Central memory CD8-positive, alpha-beta T cell (primary cell): ENCODE measurements around the gene MRPL20.
A peak's percentile ranks its signal among the peaks of the same experiment; 100 is the strongest.
"Not testable (repeated sequence)": the region's sequence is repeated elsewhere in the genome, so short reads cannot be mapped to it uniquely, and the experiment has no call there.

ENCODE experiments used
- ATAC-seq: fragments of 150-1000 bp; cut with Tn5 transposase; replicated peaks from 2 replicates; pipeline ENCODE4 v1.10.0; 2022; ENCODE audit warnings: mild to moderate bottlenecking, moderate FRiP score, moderate number of reproducible peaks; ENCODE audit not compliant: poor library complexity, severe bottlenecking; ENCODE audit errors: extremely low read depth
- DNase-seq, 2 donors: peaks; one replicate each; pipeline ENCODE4 v3.0.0; 2021; ENCODE audit warnings: low spot score in 2 of 2
- H3K27ac Mint-ChIP-seq: one replicate; pipeline ENCODE4 v1.8.0; 2022; ENCODE audit warnings: low read depth, mild to moderate bottlenecking, moderate library complexity, mixed read lengths
- H3K27me3 Mint-ChIP-seq: one replicate; pipeline ENCODE4 v1.8.0; 2022; ENCODE audit warnings: mixed read lengths
- H3K36me3 Mint-ChIP-seq: one replicate; pipeline ENCODE4 v1.8.0; 2022; ENCODE audit warnings: mild to moderate bottlenecking, moderate library complexity, mixed read lengths; ENCODE audit not compliant: insufficient read depth
- H3K4me1 Mint-ChIP-seq: one replicate; pipeline ENCODE4 v1.8.0; 2022; ENCODE audit warnings: mixed read lengths
- H3K4me3 Mint-ChIP-seq: one replicate; pipeline ENCODE4 v1.8.0; 2022; ENCODE audit warnings: mild to moderate bottlenecking, moderate library complexity, mixed read lengths
- H3K9me3 Mint-ChIP-seq: one replicate; pipeline ENCODE4 v1.8.0; 2022; ENCODE audit warnings: mixed read lengths

The MRPL20 gene

DNA sequence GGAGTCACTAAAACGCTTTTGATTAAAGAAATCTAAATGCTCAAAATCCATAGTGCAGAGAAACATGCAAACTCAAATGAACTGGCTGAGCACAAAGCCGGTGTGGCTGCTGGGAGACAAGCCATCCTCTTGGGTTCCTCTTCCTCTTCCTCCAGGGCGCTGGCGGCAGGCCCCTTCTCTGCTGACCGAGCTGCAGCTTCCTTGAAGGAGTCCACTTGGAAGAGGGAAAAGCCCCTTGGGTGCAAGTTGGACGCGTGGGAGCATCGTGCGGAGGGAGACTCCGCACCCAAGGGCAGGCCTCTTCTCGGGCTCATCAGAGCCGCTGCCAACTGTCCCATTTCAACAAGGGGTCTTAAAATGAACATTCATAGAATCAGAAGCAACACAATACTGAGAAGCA is 15.9 kb downstream of the MRPL20 start:
- peaks cover 11% of the 10 kb centered on the region for H3K4me1 Mint-ChIP-seq

DNA sequence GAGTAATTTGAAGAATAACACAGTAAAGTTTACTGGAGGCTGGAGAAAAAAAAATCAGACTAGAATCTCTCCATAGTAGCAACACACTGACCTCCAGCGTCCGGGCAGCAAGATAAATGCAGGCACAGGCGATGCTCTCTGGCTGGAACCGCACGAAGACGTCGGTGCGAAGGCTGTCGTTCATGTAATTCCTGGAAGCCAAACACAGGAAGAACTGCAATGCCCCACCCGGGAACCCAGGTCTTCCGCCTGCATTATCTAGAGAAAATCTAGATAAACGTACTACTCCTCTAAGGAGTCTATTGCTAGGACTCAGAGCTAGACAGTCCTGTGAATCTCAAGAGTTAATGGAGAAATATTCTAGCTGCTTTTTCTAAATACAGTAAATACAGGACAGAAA is 16.4 kb downstream of the MRPL20 start:
- no peak overlapping the region for H3K27ac Mint-ChIP-seq
- peaks cover 10% of the 10 kb centered on the region for H3K4me1 Mint-ChIP-seq
- no peaks in the 10 kb centered on the region for H3K27me3 Mint-ChIP-seq
- H3K9me3 Mint-ChIP-seq: no peaks in the 10 kb centered on the region
- H3K36me3 Mint-ChIP-seq: peaks cover 90% of the 10 kb centered on the region
- ATAC-seq (no peak), DNase-seq (no peak)
- no peak overlapping the region for H3K4me3 Mint-ChIP-seq

More for the DNA sequence above, 15.9 kb downstream of the MRPL20 start:
- no peaks in the 10 kb centered on the region for H3K9me3 Mint-ChIP-seq
- no peak for ATAC-seq
- no peak for DNase-seq
- H3K27me3 Mint-ChIP-seq: no peaks in the 10 kb centered on the region
- H3K36me3 Mint-ChIP-seq: peaks cover 89% of the 10 kb centered on the region
- no peak overlapping the region for H3K4me3 Mint-ChIP-seq
- H3K27ac Mint-ChIP-seq: no peak overlapping the region

DNA sequence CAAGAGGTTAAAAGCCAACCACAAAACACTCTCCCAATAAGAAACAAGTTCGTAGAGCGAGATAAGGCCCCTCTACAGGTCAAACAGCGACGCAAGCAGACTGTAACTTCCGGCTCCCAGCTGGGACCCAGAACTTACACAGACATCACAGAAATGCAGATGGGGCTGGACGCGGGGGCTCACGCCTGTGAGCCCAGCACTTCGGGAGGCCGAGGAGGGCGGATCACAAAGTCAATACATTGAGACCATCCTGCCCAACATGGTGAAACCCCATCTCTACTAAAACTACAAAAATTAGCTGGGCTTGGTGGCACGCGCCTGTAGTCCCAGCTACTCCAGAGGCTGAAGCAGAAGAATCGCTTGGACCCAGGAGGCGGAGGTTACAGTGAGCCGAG is 19.0 kb downstream of the MRPL20 start:
- H3K27ac Mint-ChIP-seq: no peak overlapping the region
- peaks cover 67% of the 10 kb centered on the region for H3K36me3 Mint-ChIP-seq
- H3K4me1 Mint-ChIP-seq: no peaks in the 10 kb centered on the region
- no peaks in the 10 kb centered on the region for H3K27me3 Mint-ChIP-seq
- DNase-seq (no peak), ATAC-seq (no peak)
- H3K4me3 Mint-ChIP-seq: no peak overlapping the region
- no peaks in the 10 kb centered on the region for H3K9me3 Mint-ChIP-seq

DNA sequence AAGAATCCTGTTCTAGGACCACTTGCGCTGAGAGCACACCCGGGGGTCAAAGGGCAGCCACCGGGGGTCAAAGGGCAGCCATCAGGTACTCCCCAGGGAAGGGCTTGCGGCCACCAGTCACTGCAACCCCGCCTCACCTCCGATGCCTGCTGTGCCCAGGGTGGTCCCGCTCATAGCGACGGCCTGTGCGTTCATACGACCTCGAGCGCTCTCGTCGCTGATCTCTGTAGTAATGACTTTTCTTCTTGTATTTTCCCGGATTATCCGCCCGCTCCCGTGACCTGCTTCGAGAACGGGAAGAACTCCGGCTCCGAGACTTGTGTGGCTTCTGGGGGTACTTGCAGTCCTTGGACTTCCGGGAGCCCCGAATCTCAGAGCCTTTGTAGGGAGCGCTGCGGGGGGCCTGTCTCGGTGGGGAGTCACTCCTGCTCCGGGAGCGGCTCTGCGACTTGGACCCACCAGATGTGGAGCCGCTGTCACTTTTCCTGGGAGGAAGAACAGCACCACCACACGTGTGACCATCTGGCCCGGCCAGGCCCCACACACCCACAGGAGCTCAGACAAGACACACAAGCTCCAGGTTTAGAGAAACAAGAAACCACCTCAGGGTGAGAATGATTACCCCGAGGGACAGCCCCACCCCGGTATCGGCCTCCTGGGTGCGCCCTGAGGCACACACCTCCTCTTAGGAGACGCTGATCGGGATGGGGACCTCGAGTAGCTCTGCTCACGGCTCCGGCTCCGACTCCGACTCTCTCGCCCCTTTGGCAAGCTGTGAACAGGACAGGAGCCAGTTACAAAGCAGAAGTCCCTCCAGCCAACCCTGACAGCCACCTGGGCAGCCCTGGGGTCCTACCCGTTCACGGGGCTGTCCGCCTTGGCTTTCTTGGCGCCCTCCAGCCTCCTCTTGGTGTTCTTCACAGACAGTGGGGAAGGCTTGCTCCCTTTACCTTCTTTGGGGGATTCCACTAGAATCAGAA is 19.7 kb downstream of the MRPL20 start:
- Mint-ChIP-seq H3K9me3 (no peaks in the 10 kb centered on the region), H3K27me3 (no peaks in the 10 kb centered on the region), H3K4me3 (no peak overlapping the region), H3K36me3 (peaks cover 60% of the 10 kb centered on the region), H3K27ac (peak overlapping the region; percentile 49), H3K4me1 (no peaks in the 10 kb centered on the region)
- ATAC-seq (no peak), DNase-seq (no peak)

DNA sequence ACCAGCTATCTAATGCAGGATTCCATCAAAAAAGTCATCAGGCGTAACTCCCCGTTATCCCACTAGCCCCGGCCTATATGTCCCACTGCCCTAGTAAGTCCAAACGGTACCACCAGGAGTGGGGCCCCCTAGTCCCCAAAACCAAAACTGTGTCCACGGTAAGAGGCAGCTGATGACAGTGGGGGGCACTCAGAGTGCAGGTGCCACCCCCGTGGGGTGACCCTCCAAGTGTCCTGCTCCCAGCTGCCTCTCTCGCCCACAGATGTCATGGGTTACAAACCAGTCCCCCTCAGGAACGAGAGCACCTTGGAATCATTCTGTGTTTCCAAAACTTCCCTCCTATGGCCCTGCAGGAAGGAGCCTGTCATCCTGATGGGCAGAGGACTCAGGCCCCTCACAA is 21.2 kb downstream of the MRPL20 start:
- no peaks in the 10 kb centered on the region for H3K4me1 Mint-ChIP-seq
- H3K4me3 Mint-ChIP-seq: no peak overlapping the region
- no peaks in the 10 kb centered on the region for H3K27me3 Mint-ChIP-seq
- no peak for ATAC-seq
- DNase-seq: no peak
- H3K9me3 Mint-ChIP-seq: no peaks in the 10 kb centered on the region
- H3K36me3 Mint-ChIP-seq: peaks cover 50% of the 10 kb centered on the region
- no peak overlapping the region for H3K27ac Mint-ChIP-seq

DNA sequence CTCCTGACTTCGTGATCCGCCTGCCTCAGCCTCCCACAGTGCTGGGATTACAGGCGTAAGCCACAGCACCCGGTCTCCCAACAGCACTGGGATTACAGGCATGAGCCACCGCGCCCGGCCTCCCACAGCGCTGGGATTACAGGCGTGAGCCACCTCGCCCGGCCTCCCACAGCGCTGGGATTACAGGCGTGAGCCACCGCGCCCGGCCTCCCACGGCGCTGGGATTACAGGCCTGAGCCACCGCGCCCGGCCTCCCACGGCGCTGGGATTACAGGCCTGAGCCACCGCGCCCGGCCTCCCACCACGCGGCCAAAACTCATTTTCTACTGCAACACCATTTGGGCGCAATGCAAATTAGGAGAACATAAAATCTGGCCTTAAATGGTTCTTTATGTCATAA is 21.8 kb downstream of the MRPL20 start:
- peaks cover 44% of the 10 kb centered on the region for H3K36me3 Mint-ChIP-seq
- not testable (repeated sequence) for H3K9me3 Mint-ChIP-seq, DNase-seq, H3K4me3 Mint-ChIP-seq, ATAC-seq, H3K27ac Mint-ChIP-seq, H3K4me1 Mint-ChIP-seq, H3K27me3 Mint-ChIP-seq

DNA sequence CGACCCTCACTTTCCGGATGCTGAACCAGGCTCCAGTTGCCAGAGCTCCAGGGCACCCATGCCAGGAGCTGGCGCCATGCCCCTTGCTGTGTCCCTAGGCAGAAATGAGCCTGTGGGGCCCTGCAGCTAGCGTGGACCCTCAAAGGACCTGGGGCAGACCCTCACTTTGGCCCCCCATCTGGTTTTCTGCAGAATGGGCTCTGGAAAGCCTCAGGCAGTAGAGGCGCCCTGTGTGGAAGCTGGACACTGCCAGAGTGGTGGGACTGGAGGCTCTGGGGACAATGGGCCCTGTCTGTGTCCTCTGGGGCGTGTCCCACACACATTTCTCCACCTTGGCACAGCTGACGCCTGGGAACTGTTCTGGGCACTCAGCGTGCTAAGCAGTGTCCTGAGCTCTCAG is 25.8 kb downstream of the MRPL20 start:
- no peak for ATAC-seq
- H3K9me3 Mint-ChIP-seq: no peaks in the 10 kb centered on the region
- no peak for DNase-seq

DNA sequence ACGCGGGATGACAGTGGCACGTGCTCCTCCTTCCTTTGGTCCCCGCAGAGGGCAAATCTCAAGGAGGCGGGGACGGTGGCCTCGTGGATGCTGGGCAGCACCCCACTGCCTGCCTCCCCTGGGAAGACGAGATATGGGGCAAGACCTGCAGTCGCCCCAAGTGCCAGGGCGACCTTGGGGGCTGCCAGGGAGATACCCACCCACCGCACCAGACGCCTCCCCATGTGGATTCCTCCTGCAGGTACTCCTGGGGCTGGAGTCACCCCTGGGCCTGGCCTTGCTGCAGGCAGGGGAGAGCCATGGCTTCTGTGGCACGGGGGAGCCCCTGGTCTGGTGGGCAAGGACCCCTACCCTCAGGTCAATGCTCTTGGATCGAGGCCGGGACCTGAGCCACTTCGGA is 26.2 kb downstream of the MRPL20 start:
- H3K27ac Mint-ChIP-seq: no peak overlapping the region
- DNase-seq (no peak), ATAC-seq (no peak)
- H3K9me3 Mint-ChIP-seq: no peaks in the 10 kb centered on the region
- no peaks in the 10 kb centered on the region for H3K4me1 Mint-ChIP-seq
- H3K4me3 Mint-ChIP-seq: no peak overlapping the region
- H3K36me3 Mint-ChIP-seq: peaks cover 2% of the 10 kb centered on the region
- no peaks in the 10 kb centered on the region for H3K27me3 Mint-ChIP-seq

More for the DNA sequence above, 25.8 kb downstream of the MRPL20 start:
- Mint-ChIP-seq H3K27ac (no peak overlapping the region), H3K4me1 (no peaks in the 10 kb centered on the region), H3K4me3 (no peak overlapping the region), H3K36me3 (peaks cover 4% of the 10 kb centered on the region), H3K27me3 (no peaks in the 10 kb centered on the region)

DNA sequence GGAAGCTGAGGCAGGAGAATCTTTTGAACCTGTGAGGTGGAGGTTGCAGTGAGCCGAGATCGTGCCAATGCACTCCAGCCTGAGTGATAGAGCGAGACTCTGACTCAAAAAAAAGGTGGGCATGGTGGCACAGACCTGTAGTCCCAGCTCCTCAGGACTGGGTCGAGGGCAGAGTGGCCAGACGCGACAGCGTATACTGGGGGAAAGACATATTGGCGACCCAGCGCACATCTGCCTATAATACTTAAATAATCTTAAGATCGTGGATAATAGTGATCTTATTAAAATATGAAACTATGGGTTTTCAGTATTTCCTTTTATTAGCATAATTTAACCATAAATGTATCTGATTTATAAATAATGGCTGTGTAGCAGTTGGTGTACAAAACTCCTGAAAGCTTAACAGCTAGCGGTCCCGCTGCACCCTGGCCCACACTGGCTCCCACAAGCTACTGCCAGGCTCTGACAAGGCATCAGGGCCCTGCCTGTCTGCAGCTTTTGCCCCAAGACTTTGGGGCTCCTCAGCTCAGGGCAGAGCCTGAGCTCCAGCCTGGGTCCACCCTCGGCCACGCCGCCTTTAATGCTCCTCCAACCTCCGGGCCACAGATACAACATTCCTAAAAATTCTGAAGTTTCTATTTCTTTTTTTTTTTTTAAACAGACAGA is 29.4 kb downstream of the MRPL20 start:
- no peak for ATAC-seq
- Mint-ChIP-seq H3K4me1 (peaks cover 6% of the 10 kb centered on the region), H3K9me3 (no peaks in the 10 kb centered on the region), H3K27ac (no peak overlapping the region), H3K36me3 (peaks cover 10% of the 10 kb centered on the region), H3K27me3 (no peaks in the 10 kb centered on the region), H3K4me3 (no peak overlapping the region)
- DNase-seq: no peak

DNA sequence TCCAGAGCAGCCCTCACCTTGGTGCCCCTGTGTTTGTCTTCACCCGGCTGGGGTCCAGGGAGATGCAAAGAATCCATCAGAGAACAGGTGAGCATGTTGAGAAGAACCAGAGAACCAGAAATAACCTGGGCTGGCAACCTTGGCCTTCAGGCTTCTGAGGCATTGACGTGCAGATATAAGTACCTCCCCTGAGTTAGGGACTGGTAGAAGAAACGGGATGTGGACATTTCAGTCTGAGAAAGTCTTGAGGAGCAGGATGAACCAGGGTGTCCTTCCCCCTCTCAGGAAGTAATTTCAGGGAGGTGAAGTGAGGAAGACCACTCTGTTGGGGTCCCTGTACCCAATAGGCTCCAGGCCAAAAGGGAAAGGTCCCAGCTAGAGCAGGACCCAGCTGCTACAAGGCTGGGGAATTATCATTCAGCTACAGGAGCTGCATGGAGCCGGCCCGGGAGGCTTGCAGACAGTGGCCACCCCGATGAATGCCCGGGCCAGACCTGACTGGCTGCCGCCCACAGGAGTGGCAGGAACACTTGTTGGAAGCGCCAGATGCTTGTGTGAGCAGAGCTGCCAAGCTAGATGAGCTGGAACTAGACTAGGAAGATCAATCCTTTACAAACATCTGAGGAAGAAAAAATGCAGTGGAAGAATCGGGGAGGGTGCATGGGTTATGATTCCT is 30.4 kb downstream of the MRPL20 start:
- DNase-seq (no peak), ATAC-seq (no peak)
- Mint-ChIP-seq H3K27me3 (no peaks in the 10 kb centered on the region), H3K4me3 (no peak overlapping the region), H3K4me1 (peaks cover 10% of the 10 kb centered on the region), H3K36me3 (peaks cover 11% of the 10 kb centered on the region), H3K27ac (no peak overlapping the region), H3K9me3 (no peaks in the 10 kb centered on the region)

DNA sequence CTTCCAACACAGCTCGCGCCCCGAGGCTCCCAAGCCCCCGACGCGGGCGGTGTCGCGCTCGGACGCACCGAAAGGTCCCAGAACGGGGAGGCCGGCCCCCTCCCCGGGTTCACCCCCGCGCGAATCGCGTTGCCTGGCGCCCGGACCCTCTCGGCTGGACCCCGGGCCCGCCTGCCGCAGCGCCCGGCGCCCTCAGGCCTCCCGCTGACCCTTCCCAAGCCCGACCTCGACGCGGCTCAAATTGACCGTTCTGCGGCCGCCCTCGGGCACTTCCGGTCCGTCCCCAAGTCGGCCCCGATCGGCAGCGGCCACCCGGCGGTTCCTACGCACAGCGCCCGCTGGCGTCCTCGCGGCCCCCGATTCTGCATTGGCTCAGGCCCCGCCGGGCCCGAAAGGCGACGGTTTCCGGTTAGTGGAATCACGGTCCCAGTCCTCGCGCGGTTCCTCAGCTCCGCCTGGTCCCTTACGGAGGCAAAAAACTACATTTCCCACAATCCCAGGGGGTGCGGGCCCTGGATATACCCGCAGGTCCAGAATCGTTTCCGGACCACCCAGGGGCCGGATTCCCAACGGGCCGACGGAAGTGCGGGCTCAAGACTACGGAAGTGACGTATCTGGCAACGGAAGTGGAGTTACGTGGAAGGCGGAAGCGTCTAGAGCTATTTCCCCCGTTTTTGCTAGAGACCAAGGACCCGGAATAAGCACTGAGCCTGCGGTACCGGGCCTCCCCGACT is 32.0 kb downstream of the MRPL20 start, which contains the start of gene AURKAIP1:
TSS of gene AURKAIP1 (minus strand) at position 279 of the 734 bp plus-strand sequence. CDS start 451 bp downstream, outside the sequence.
- H3K36me3 Mint-ChIP-seq: peaks cover 17% of the 10 kb centered on the region
- no peaks in the 10 kb centered on the region for H3K9me3 Mint-ChIP-seq
- peak within 1 kb of the TSS; percentile 96 for H3K27ac Mint-ChIP-seq
- H3K27me3 Mint-ChIP-seq: no peaks in the 10 kb centered on the region
- DNase-seq: peak; percentile 83 to 94
- peak within 1 kb of the TSS; percentile 88 for H3K4me3 Mint-ChIP-seq
- peak; percentile 71 for ATAC-seq
- peaks cover 10% of the 10 kb centered on the region for H3K4me1 Mint-ChIP-seq

DNA sequence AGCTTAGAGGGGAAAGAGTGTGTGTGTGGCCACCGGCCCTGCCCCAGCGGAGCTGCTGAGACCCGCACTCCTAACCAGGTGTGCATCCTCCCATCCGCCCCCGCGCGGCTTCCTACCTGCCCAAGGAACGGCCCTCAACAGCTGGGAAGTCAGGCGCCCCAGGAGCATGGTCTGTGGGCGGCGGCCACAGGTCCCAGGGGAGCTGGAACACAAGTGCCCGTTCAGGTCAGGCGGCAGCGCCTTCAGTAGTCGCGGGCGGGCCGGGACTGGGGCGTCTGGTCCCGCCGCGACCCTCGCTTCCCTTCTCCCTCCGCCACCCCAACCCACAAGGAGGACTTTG is 32.5 kb downstream of the MRPL20 start:
- peaks cover 17% of the 10 kb centered on the region for H3K36me3 Mint-ChIP-seq
- peak overlapping the region; percentile 88 for H3K4me3 Mint-ChIP-seq
- no peak for ATAC-seq
- no peaks in the 10 kb centered on the region for H3K9me3 Mint-ChIP-seq
- H3K27me3 Mint-ChIP-seq: no peaks in the 10 kb centered on the region
- peak overlapping the region; percentile 96 for H3K27ac Mint-ChIP-seq
- peaks cover 10% of the 10 kb centered on the region for H3K4me1 Mint-ChIP-seq
- no peak for DNase-seq
